NB4 (cell line): Measurements from ENCODE around the gene PNP.

Source experiments
- DNase-seq: peaks from one replicate; pipeline ENCODE4 v3.0.0; 2010; ENCODE audit warnings: low read depth
- H3K4me3 ChIP-seq: one replicate; pipeline ENCODE4 v1.5.1; 2011; ENCODE audit warnings: mild to moderate bottlenecking, low read depth, low read length, moderate library complexity
- MYC ChIP-seq: IDR thresholded peaks from 2 replicates; pipeline ENCODE4 v1.6.1; 2011; ENCODE audit warnings: low read depth, low read length
- POLR2A ChIP-seq: IDR thresholded peaks from 2 replicates; pipeline ENCODE4 v1.6.1; 2011; ENCODE audit warnings: mild to moderate bottlenecking; ENCODE audit not compliant: insufficient read length; ENCODE audit errors: extremely low read depth
- TF ChIP-seq, protein P1 (sequence below): IDR thresholded peaks from 2 replicates; pipeline ENCODE4 v1.6.1; 2011; ENCODE audit warnings: low read depth, low read length
- TF ChIP-seq, protein P2 (sequence below): IDR thresholded peaks from one replicate; pipeline ENCODE4 v1.5.1; 2012; ENCODE audit warnings: low read depth, low read length

The PNP gene

DNA sequence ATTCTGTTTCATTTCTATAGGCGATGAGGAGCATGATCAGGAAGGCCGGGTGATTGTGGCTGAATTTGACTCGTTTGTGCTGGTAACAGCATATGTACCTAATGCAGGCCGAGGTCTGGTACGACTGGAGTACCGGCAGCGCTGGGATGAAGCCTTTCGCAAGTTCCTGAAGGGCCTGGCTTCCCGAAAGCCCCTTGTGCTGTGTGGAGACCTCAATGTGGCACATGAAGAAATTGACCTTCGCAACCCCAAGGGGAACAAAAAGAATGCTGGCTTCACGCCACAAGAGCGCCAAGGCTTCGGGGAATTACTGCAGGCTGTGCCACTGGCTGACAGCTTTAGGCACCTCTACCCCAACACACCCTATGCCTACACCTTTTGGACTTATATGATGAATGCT lies 12.2 kb upstream of the PNP start:
- DNase-seq, result peak; percentile 83
- H3K4me3 ChIP-seq, result peak overlapping the region; percentile 87
- 0 out of 2 replicates have a peak, but pooled peaks have one; percentile 45 for TF ChIP-seq MYC
- TF ChIP-seq POLR2A, result no peak

DNA sequence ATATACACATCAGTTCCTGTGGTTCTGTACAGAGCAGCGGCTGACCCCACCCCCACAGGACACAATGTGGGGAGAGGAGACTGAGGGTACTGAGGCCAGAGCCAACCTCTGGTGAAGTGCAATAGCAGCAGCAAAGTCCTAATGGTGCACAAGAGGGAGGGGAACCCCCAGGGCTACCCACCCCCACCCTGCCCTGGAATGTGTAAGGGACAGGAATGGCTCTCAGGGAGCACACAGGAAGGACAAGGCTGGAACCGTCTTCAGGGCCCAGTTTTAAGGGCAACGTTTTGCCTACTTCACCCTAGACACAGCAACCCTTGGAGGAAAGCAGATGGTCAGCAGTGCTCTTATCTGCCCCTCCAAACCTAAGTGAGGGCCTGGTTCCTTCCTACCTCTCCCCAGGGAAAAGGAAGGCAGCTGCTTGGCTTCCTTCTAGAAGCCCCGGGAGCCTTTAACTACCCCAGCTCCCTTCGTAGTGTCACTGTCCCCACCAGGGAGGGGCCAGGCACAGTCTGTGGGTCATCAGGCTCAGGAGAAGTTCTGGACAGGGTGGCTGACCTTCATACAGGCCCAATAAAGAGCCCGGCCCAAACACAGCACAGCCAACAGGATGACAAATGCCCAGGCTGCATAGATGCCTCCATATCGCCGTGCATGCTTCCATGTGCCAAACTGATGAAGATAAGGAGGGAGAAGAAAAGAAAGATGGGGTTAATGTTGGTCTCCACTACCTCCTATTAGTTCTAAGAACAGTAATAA lies 11.0 kb upstream of the PNP start:
- DNase-seq, result peak; percentile 57
- H3K4me3 ChIP-seq, result no peak overlapping the region
- TF ChIP-seq, protein P1, sequence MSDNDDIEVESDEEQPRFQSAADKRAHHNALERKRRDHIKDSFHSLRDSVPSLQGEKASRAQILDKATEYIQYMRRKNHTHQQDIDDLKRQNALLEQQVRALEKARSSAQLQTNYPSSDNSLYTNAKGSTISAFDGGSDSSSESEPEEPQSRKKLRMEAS, result no peak
- TF ChIP-seq, protein P2, sequence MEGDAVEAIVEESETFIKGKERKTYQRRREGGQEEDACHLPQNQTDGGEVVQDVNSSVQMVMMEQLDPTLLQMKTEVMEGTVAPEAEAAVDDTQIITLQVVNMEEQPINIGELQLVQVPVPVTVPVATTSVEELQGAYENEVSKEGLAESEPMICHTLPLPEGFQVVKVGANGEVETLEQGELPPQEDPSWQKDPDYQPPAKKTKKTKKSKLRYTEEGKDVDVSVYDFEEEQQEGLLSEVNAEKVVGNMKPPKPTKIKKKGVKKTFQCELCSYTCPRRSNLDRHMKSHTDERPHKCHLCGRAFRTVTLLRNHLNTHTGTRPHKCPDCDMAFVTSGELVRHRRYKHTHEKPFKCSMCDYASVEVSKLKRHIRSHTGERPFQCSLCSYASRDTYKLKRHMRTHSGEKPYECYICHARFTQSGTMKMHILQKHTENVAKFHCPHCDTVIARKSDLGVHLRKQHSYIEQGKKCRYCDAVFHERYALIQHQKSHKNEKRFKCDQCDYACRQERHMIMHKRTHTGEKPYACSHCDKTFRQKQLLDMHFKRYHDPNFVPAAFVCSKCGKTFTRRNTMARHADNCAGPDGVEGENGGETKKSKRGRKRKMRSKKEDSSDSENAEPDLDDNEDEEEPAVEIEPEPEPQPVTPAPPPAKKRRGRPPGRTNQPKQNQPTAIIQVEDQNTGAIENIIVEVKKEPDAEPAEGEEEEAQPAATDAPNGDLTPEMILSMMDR, result no peak
- TF ChIP-seq MYC, result no peak
- no peak for TF ChIP-seq POLR2A

DNA sequence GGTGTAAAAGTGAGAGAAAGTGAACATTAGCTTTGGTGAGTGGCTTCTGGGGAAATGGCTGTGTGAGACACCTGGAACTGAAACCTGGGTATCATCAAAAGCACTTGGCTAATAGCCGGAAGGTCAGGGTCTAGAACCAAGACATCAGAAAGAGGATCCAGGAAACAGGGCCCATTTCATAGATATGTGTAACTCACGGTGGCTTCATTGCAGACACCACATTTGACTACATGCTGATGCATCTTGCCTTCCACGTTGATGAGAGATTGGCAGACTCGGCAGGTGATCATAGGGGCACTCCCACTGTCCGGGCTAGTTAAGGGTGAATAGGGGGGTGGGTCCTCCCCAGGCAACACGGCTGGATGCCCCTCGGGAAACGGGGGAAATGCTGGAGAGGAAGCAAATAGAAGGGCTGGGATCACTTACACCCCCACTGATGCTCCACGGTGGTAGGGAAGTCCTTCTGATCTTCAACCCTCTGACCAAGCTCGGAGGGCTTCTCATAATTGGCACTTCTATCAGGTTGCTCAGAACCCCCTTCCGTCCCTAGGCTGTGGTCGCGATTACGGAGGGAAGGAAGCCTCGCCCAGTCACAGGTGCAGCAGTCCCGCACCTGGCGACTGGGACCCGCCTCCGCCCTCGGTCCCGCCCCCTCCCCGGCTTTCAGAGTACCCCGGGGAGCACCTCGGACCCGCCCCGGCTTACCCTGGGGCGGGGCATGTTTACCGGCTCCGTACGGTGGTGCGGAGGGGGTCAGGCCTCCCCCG lies 8.6 kb upstream of the PNP start:
- TF ChIP-seq, protein P2, result no peak
- no peak for TF ChIP-seq MYC
- no peak for TF ChIP-seq POLR2A
- TF ChIP-seq, protein P1, result no peak
- peak overlapping the region; percentile 92 for H3K4me3 ChIP-seq
- no peak for DNase-seq

DNA sequence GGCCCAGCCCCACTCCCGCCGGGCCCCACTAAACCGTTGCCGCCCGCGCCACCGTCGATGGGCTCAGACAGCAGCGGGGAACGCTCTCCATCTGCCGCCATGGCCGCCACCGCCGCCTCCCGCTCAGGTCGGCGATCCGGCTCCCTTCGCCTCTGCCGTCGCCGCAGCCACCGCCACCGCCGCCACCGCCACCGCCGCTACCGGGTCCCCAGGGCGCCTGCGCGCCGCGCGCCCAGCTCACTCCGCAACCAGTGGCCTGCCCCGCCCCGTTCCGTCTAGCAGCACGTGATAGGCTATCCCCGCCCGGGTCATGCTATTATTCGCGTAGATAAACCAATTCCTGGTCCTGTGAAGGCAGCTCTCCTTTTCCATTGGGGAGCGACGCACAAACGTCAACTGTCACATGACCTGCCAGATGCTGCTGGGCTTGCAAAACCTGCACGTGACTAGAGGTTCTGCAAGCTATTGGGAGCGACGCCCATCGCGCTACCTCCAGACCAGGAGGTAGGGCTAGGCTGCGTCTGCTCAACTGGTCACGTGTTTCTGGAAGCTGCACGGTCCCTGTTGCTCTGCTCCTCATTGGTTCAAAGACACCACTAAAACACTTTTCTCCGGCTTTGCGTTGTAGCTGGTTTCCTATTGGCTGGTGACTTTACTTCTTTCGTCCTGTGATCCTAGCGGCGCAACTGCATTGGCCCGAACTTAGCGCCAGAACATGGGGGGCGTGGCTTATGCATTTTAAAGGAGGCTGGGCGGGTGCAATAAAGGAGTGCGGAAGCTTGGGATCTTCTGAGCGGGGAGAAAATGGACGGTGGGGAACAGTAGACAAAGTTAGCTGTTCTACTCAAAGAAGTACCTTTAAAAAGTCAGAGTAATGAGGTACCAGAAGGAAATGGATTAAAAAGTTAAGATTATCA lies 7.7 kb upstream of the PNP start, which contains the start of gene PIP4P1:
Gene PIP4P1 (minus strand): TSS at position 210 of the 917 bp plus-strand sequence. CDS start 109 bp downstream, at position 101.
- DNase-seq, result peak; percentile 100
- peak within 1 kb of the TSS; percentile 92 for H3K4me3 ChIP-seq
- TF ChIP-seq MYC, result peak; percentile 88
- peak; percentile 68 for TF ChIP-seq POLR2A
- TF ChIP-seq, protein P1, result peak; percentile 100
- TF ChIP-seq, protein P2, result no peak

DNA sequence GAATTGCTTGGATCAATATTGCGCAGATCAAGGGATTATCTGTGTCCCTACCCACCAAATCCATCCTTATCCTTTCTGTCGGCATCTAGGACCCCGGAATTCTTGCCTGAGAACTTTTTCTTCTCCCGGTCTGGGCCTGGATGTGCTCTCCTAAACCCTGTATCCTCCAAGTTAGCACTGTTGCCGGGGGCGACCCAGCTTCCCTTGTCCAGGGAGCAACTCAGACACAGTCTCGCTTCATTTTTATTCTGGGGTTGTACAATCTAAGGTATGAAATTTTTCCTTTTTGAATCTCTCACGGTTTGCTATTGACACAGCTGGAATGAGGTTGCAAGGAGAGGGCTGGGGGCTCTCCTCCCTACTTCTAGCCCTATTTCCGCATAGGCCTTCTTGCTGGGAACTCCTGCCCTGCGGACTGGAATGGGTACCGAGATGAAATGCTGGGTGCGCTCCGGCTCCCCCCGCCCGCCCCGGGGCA lies 403 bp upstream of the PNP start:
- TF ChIP-seq POLR2A (no peak), MYC (no peak; the same call in 1 of the 2 replicates)
- TF ChIP-seq, protein P1, result no peak
- TF ChIP-seq, protein P2, result no peak
- H3K4me3 ChIP-seq, result peak overlapping the region; percentile 89
- DNase-seq, result no peak
